Natural killer cell treated with Interleukin-12 subunit alpha and Interleukin-12 subunit beta and Interleukin-15 and Interleukin-18, amount 100 ng/mL, for 72 hours (primary cell): ENCODE data around the gene KCND2. TPM values are rescaled to one million over a fixed set of nuclear protein-coding genes. Genes with fewer than 3 reads are reported as not detected.

ENCODE experiments used
- ATAC-seq, 2 donors: fragments of 150-1000 bp; cut with Tn5 transposase in 1 of 2; sonication (Bioruptor Pico), chemical (Tn5 transposase) in 1 of 2; 2 replicates each; pipeline ENCODE4 v1.10.0; 2021
- DNase-seq: peaks from one replicate; pipeline ENCODE4 v3.0.0; 2022; ENCODE audit warnings: low spot score
- H3K27ac Mint-ChIP-seq, 2 donors: 1 replicate in 1 of 2; 2 replicates in 1 of 2; pipeline ENCODE4 v1.8.0; 2022; ENCODE audit warnings: mixed read lengths in 2 of 2, mild to moderate bottlenecking in 1 of 2, moderate library complexity in 1 of 2
- H3K27me3 Mint-ChIP-seq, 2 donors: 1 replicate in 1 of 2; 2 replicates in 1 of 2; pipeline ENCODE4 v1.8.0; 2022; ENCODE audit warnings: mixed read lengths in 2 of 2
- H3K36me3 Mint-ChIP-seq: one replicate; pipeline ENCODE4 v1.8.0; 2022; ENCODE audit warnings: mixed read lengths
- H3K4me1 Mint-ChIP-seq, 2 donors: 1 replicate in 1 of 2; 2 replicates in 1 of 2; pipeline ENCODE4 v1.8.0; 2022; ENCODE audit warnings: low read depth in 2 of 2, mixed read lengths in 2 of 2, mild to moderate bottlenecking in 1 of 2
- H3K4me3 Mint-ChIP-seq: one replicate; pipeline ENCODE4 v1.8.0; 2022; ENCODE audit warnings: mixed read lengths
- H3K9me3 Mint-ChIP-seq: 2 replicates; pipeline ENCODE4 v1.8.0; 2022; ENCODE audit warnings: mixed read lengths
- total RNA-seq, 2 donors: library from RNA; stranded (reverse); gene quantifications; one replicate each; pipeline ENCODE4 v1.2.3, GENCODE V29; 2022

The KCND2 gene
- total RNA-seq, 2 donors from 2014 or later: not detected

- ATAC-seq (no peak), DNase-seq (no peak)
- Mint-ChIP-seq H3K4me3 (no peak overlapping the region), H3K27me3 (no peaks in the 10 kb centered on the region), H3K9me3 (peaks cover 4% of the 10 kb centered on the region), H3K4me1 (no peaks in the 10 kb centered on the region), H3K36me3 (no peaks in the 10 kb centered on the region), H3K27ac (no peak overlapping the region)
Measured at GRCh38 chr7:120709252-120709971, 436.4 kb downstream of the KCND2 start.

GRCh38 chr7:120709972-120710320 lies 437.0 kb downstream of the KCND2 start:
- Mint-ChIP-seq H3K27ac (no peak overlapping the region), H3K4me3 (no peak overlapping the region), H3K9me3 (peaks cover 4% of the 10 kb centered on the region), H3K36me3 (no peaks in the 10 kb centered on the region), H3K4me1 (no peaks in the 10 kb centered on the region), H3K27me3 (no peaks in the 10 kb centered on the region)
- ATAC-seq (no peak), DNase-seq (no peak)

GRCh38 chr7:120714945-120715344 lies 442.0 kb downstream of the KCND2 start:
- H3K27me3 Mint-ChIP-seq: no peaks in the 10 kb centered on the region
- DNase-seq: no peak
- ATAC-seq: no peak
- H3K27ac Mint-ChIP-seq: no peak overlapping the region
- no peak overlapping the region for H3K4me3 Mint-ChIP-seq
- no peaks in the 10 kb centered on the region for H3K4me1 Mint-ChIP-seq
- peaks cover 4% of the 10 kb centered on the region for H3K9me3 Mint-ChIP-seq
- H3K36me3 Mint-ChIP-seq: no peaks in the 10 kb centered on the region

- no peak overlapping the region for H3K27ac Mint-ChIP-seq
- H3K9me3 Mint-ChIP-seq: peaks cover 4% of the 10 kb centered on the region
- no peaks in the 10 kb centered on the region for H3K36me3 Mint-ChIP-seq
- no peaks in the 10 kb centered on the region for H3K27me3 Mint-ChIP-seq
- ATAC-seq (no peak), DNase-seq (no peak)
- no peaks in the 10 kb centered on the region for H3K4me1 Mint-ChIP-seq
- H3K4me3 Mint-ChIP-seq: no peak overlapping the region
Measured at GRCh38 chr7:120716307-120716706, 443.3 kb downstream of the KCND2 start.

- no peaks in the 10 kb centered on the region for H3K4me1 Mint-ChIP-seq
- ATAC-seq (no peak), DNase-seq (no peak)
- no peaks in the 10 kb centered on the region for H3K36me3 Mint-ChIP-seq
- H3K27me3 Mint-ChIP-seq: no peaks in the 10 kb centered on the region
- H3K9me3 Mint-ChIP-seq: peaks cover 4% of the 10 kb centered on the region
- no peak overlapping the region for H3K4me3 Mint-ChIP-seq
- H3K27ac Mint-ChIP-seq: no peak overlapping the region
Measured at GRCh38 chr7:120717166-120717565, 444.2 kb downstream of the KCND2 start.

GRCh38 chr7:120718361-120718760 lies 445.4 kb downstream of the KCND2 start:
- Mint-ChIP-seq H3K27ac (no peak overlapping the region), H3K36me3 (no peaks in the 10 kb centered on the region)

GRCh38 chr7:120720317-120720716 lies 447.3 kb downstream of the KCND2 start:
- H3K27ac Mint-ChIP-seq: no peak overlapping the region
- no peaks in the 10 kb centered on the region for H3K36me3 Mint-ChIP-seq
- no peak overlapping the region for H3K4me3 Mint-ChIP-seq
- H3K4me1 Mint-ChIP-seq: no peaks in the 10 kb centered on the region
- ATAC-seq (no peak), DNase-seq (no peak)
- H3K27me3 Mint-ChIP-seq: no peaks in the 10 kb centered on the region
- no peaks in the 10 kb centered on the region for H3K9me3 Mint-ChIP-seq

More at GRCh38 chr7:120718361-120718760, 445.4 kb downstream of the KCND2 start:
- ATAC-seq (no peak), DNase-seq (no peak)
- Mint-ChIP-seq H3K9me3 (no peaks in the 10 kb centered on the region), H3K4me1 (no peaks in the 10 kb centered on the region), H3K4me3 (no peak overlapping the region), H3K27me3 (no peaks in the 10 kb centered on the region)

GRCh38 chr7:120723465-120724385 lies 450.8 kb downstream of the KCND2 start:
- Mint-ChIP-seq H3K27me3 (no peaks in the 10 kb centered on the region), H3K36me3 (no peaks in the 10 kb centered on the region), H3K9me3 (peaks cover 3% of the 10 kb centered on the region), H3K4me1 (no peaks in the 10 kb centered on the region), H3K4me3 (no peak overlapping the region), H3K27ac (no peak overlapping the region)
- no peak for DNase-seq
- no peak for ATAC-seq

- Mint-ChIP-seq H3K9me3 (peaks cover 3% of the 10 kb centered on the region), H3K27me3 (no peaks in the 10 kb centered on the region), H3K27ac (no peak overlapping the region), H3K36me3 (no peaks in the 10 kb centered on the region), H3K4me1 (no peaks in the 10 kb centered on the region), H3K4me3 (no peak overlapping the region)
- no peak for ATAC-seq
- DNase-seq: no peak
Measured at GRCh38 chr7:120724448-120724847, 451.5 kb downstream of the KCND2 start.

GRCh38 chr7:120724955-120725354 lies 452.0 kb downstream of the KCND2 start:
- H3K4me1 Mint-ChIP-seq: no peaks in the 10 kb centered on the region
- ATAC-seq (no peak), DNase-seq (no peak)
- no peaks in the 10 kb centered on the region for H3K27me3 Mint-ChIP-seq
- H3K9me3 Mint-ChIP-seq: peaks cover 3% of the 10 kb centered on the region
- H3K27ac Mint-ChIP-seq: no peak overlapping the region
- H3K36me3 Mint-ChIP-seq: no peaks in the 10 kb centered on the region
- H3K4me3 Mint-ChIP-seq: no peak overlapping the region

- H3K4me3 Mint-ChIP-seq: no peak overlapping the region
- no peaks in the 10 kb centered on the region for H3K4me1 Mint-ChIP-seq
- DNase-seq: no peak
- H3K27ac Mint-ChIP-seq: no peak overlapping the region
- no peaks in the 10 kb centered on the region for H3K27me3 Mint-ChIP-seq
- peaks cover 3% of the 10 kb centered on the region for H3K9me3 Mint-ChIP-seq
- no peaks in the 10 kb centered on the region for H3K36me3 Mint-ChIP-seq
- no peak for ATAC-seq
Measured at GRCh38 chr7:120725376-120726039, 452.5 kb downstream of the KCND2 start.

- no peak overlapping the region for H3K4me3 Mint-ChIP-seq
- no peaks in the 10 kb centered on the region for H3K4me1 Mint-ChIP-seq
- DNase-seq (no peak), ATAC-seq (no peak)
- peaks cover 0 to 11% of the 10 kb centered on the region in 2 donors for H3K27me3 Mint-ChIP-seq
- H3K9me3 Mint-ChIP-seq: peaks cover 3% of the 10 kb centered on the region
- no peak overlapping the region for H3K27ac Mint-ChIP-seq
- H3K36me3 Mint-ChIP-seq: no peaks in the 10 kb centered on the region
Measured at GRCh38 chr7:120729245-120729644, 456.3 kb downstream of the KCND2 start.

- Mint-ChIP-seq H3K27me3 (peaks cover 0 to 11% of the 10 kb centered on the region in 2 donors), H3K4me1 (no peaks in the 10 kb centered on the region), H3K4me3 (no peak overlapping the region), H3K27ac (no peak overlapping the region), H3K9me3 (peaks cover 3% of the 10 kb centered on the region), H3K36me3 (no peaks in the 10 kb centered on the region)
- DNase-seq (no peak), ATAC-seq (no peak)
Measured at GRCh38 chr7:120731271-120731670, 458.3 kb downstream of the KCND2 start.

GRCh38 chr7:120732256-120732655 lies 459.3 kb downstream of the KCND2 start:
- no peaks in the 10 kb centered on the region for H3K4me1 Mint-ChIP-seq
- DNase-seq (no peak), ATAC-seq (no peak)
- no peak overlapping the region for H3K4me3 Mint-ChIP-seq
- H3K27me3 Mint-ChIP-seq: peaks cover 0 to 11% of the 10 kb centered on the region in 2 donors
- H3K9me3 Mint-ChIP-seq: peaks cover 3% of the 10 kb centered on the region
- no peak overlapping the region for H3K27ac Mint-ChIP-seq
- no peaks in the 10 kb centered on the region for H3K36me3 Mint-ChIP-seq
